ENCODE data around the gene TRPT1. TPM values are rescaled to one million over a fixed set of nuclear protein-coding genes. Genes with fewer than 3 reads are reported as not detected.

Gene TRPT1
- total and polyA plus RNA-seq, 2 of the 4 experiments (the other 2 are of a cell fraction), result 63.2 to 81.9 TPM

Other genes starting within 250 kb of the TRPT1 start
- gene OTUB1, start 239.7 kb downstream of the TRPT1 start, total RNA-seq (2012; rRNA removed), result 53.6 and 69.0 TPM in 2 replicates
- 168 and 184 TPM in 2 replicates for gene OTUB1, start 239.7 kb downstream of the TRPT1 start, polyA plus RNA-seq (2012; rRNA removed)
- under 0.01 TPM in 2 replicates for gene FLRT1, start 190.3 kb downstream of the TRPT1 start, total RNA-seq (2012; rRNA removed)
- gene FLRT1, start 190.3 kb downstream of the TRPT1 start, polyA plus RNA-seq (2012; rRNA removed), result 0.07 TPM in 1 of 2 replicates, not detected in the other
- gene MACROD1, start 60.1 kb downstream of the TRPT1 start, total RNA-seq (2012; rRNA removed), result 2.5 and 4.2 TPM in 2 replicates
- 9.3 and 10.9 TPM in 2 replicates for gene MACROD1, start 60.1 kb downstream of the TRPT1 start, polyA plus RNA-seq (2012; rRNA removed)
- gene STIP1, start 40.0 kb downstream of the TRPT1 start, total RNA-seq (2012; rRNA removed), result 363 and 489 TPM in 2 replicates
- gene STIP1, start 40.0 kb downstream of the TRPT1 start, polyA plus RNA-seq (2012; rRNA removed), result 189 and 201 TPM in 2 replicates
- 0.36 and 0.56 TPM in 2 replicates for gene FERMT3, start 19.5 kb downstream of the TRPT1 start, total RNA-seq (2012; rRNA removed)
- 2.3 and 2.5 TPM in 2 replicates for gene FERMT3, start 19.5 kb downstream of the TRPT1 start, polyA plus RNA-seq (2012; rRNA removed)
- 21.3 and 24.4 TPM in 2 replicates for gene NUDT22, start 88 bp upstream of the TRPT1 start, total RNA-seq (2012; rRNA removed)
- 44.6 and 55.3 TPM in 2 replicates for gene NUDT22, start 88 bp upstream of the TRPT1 start, polyA plus RNA-seq (2012; rRNA removed)
- 2.2 and 3.9 TPM in 2 replicates for gene DNAJC4, start 4.4 kb upstream of the TRPT1 start, total RNA-seq (2012; rRNA removed)
- gene DNAJC4, start 4.4 kb upstream of the TRPT1 start, polyA plus RNA-seq (2012; rRNA removed), result 22.8 and 30.3 TPM in 2 replicates
- 3.0 and 3.9 TPM in 2 replicates for gene VEGFB, start 8.4 kb upstream of the TRPT1 start, total RNA-seq (2012; rRNA removed)
- 23.9 and 25.1 TPM in 2 replicates for gene VEGFB, start 8.4 kb upstream of the TRPT1 start, polyA plus RNA-seq (2012; rRNA removed)
- gene FKBP2, start 14.9 kb upstream of the TRPT1 start, total RNA-seq (2012; rRNA removed), result 36.2 and 62.5 TPM in 2 replicates
- gene FKBP2, start 14.9 kb upstream of the TRPT1 start, polyA plus RNA-seq (2012; rRNA removed), result 68.6 and 76.4 TPM in 2 replicates
- gene PPP1R14B, start 20.8 kb upstream of the TRPT1 start, total RNA-seq (2012; rRNA removed), result 176 and 206 TPM in 2 replicates
- 257 and 355 TPM in 2 replicates for gene PPP1R14B, start 20.8 kb upstream of the TRPT1 start, polyA plus RNA-seq (2012; rRNA removed)
- gene PLCB3, start 25.3 kb upstream of the TRPT1 start, total RNA-seq (2012; rRNA removed), result 24.9 and 26.9 TPM in 2 replicates
- 23.9 and 25.9 TPM in 2 replicates for gene PLCB3, start 25.3 kb upstream of the TRPT1 start, polyA plus RNA-seq (2012; rRNA removed)
- 27.5 and 30.3 TPM in 2 replicates for gene BAD, start 58.5 kb upstream of the TRPT1 start, total RNA-seq (2012; rRNA removed)
- 68.0 and 88.6 TPM in 2 replicates for gene BAD, start 58.5 kb upstream of the TRPT1 start, polyA plus RNA-seq (2012; rRNA removed)
- gene GPR137, start 59.7 kb upstream of the TRPT1 start, total RNA-seq (2012; rRNA removed), result 2.8 and 3.6 TPM in 2 replicates
- 26.0 and 31.8 TPM in 2 replicates for gene GPR137, start 59.7 kb upstream of the TRPT1 start, polyA plus RNA-seq (2012; rRNA removed)
- gene KCNK4, start 65.1 kb upstream of the TRPT1 start, total RNA-seq (2012; rRNA removed), result not detected in 2 replicates
- not detected in 2 replicates for gene KCNK4, start 65.1 kb upstream of the TRPT1 start, polyA plus RNA-seq (2012; rRNA removed)
- not detected in 2 replicates for gene CATSPERZ, start 74.2 kb upstream of the TRPT1 start, total RNA-seq (2012; rRNA removed)
- gene CATSPERZ, start 74.2 kb upstream of the TRPT1 start, polyA plus RNA-seq (2012; rRNA removed), result not detected in 2 replicates
- 10.2 and 10.3 TPM in 2 replicates for gene ESRRA, start 79.3 kb upstream of the TRPT1 start, total RNA-seq (2012; rRNA removed)
- gene ESRRA, start 79.3 kb upstream of the TRPT1 start, polyA plus RNA-seq (2012; rRNA removed), result 15.0 and 15.8 TPM in 2 replicates
- 202 and 206 TPM in 2 replicates for gene TRMT112, start 91.4 kb upstream of the TRPT1 start, total RNA-seq (2012; rRNA removed)
- 173 and 206 TPM in 2 replicates for gene TRMT112, start 91.4 kb upstream of the TRPT1 start, polyA plus RNA-seq (2012; rRNA removed)
- 120 and 160 TPM in 2 replicates for gene PRDX5, start 91.9 kb upstream of the TRPT1 start, total RNA-seq (2012; rRNA removed)
- 292 and 332 TPM in 2 replicates for gene PRDX5, start 91.9 kb upstream of the TRPT1 start, polyA plus RNA-seq (2012; rRNA removed)
- 1.3 and 1.7 TPM in 2 replicates for gene CCDC88B, start 114.0 kb upstream of the TRPT1 start, total RNA-seq (2012; rRNA removed)
- gene CCDC88B, start 114.0 kb upstream of the TRPT1 start, polyA plus RNA-seq (2012; rRNA removed), result 2.5 and 3.1 TPM in 2 replicates
- 43.3 and 52.9 TPM in 2 replicates for gene RPS6KA4, start 133.0 kb upstream of the TRPT1 start, total RNA-seq (2012; rRNA removed)
- gene RPS6KA4, start 133.0 kb upstream of the TRPT1 start, polyA plus RNA-seq (2012; rRNA removed), result 38.8 and 46.7 TPM in 2 replicates

Data from IMR-90 (cell line).